Measurements from ENCODE around the gene APLP1. TPM values are rescaled to one million over a fixed set of nuclear protein-coding genes. Genes with fewer than 3 reads are reported as not detected.

APLP1 gene
- total RNA-seq, 4 donors from 2014 or later = 0.27 to 0.33 TPM; not detected in 2

DNA sequence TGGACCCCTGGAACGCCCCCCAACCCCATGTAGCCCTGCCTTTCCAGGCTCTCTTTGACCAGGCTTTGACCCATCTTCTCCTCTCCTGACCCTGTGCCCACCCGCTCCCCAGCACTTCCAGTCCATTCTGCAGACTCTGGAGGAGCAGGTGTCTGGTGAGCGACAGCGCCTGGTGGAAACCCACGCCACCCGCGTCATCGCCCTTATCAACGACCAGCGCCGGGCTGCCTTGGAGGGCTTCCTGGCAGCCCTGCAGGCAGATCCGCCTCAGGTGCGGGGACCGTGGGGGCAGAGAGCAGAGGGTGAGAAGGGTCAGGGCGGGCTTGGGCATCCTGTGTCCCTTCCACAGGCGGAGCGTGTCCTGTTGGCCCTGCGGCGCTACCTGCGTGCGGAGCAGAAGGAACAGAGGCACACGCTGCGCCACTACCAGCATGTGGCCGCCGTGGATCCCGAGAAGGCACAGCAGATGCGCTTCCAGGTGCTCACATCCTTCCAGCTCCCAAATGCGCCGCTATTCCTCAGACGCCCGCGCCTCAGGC is 6.1 kb downstream of the APLP1 start:
- in situ Hi-C loops (cut with MboI; ENCODE audit: low sequenced_read_pairs in 4 of 4) = no loop called here
- peaks cover 27 to 39% (median 32%) of the 10 kb centered on the region in 3 donors for H3K27me3 ChIP-seq
- no peak for ATAC-seq
- intact Hi-C loops (cut with DNase I; ENCODE audit: low total_unique reads) = no loop called here
- no peak overlapping the region for H3K27ac ChIP-seq
- no peaks in the 10 kb centered on the region for H3K36me3 ChIP-seq
- H3K9me3 ChIP-seq = no peaks in the 10 kb centered on the region
- peaks cover 6% of the 10 kb centered on the region in 2 donors for H3K4me1 ChIP-seq
- no peak for TF ChIP-seq POLR2A (IDR thresholded peaks at IDR 0.05)
- TF ChIP-seq, protein P1, sequence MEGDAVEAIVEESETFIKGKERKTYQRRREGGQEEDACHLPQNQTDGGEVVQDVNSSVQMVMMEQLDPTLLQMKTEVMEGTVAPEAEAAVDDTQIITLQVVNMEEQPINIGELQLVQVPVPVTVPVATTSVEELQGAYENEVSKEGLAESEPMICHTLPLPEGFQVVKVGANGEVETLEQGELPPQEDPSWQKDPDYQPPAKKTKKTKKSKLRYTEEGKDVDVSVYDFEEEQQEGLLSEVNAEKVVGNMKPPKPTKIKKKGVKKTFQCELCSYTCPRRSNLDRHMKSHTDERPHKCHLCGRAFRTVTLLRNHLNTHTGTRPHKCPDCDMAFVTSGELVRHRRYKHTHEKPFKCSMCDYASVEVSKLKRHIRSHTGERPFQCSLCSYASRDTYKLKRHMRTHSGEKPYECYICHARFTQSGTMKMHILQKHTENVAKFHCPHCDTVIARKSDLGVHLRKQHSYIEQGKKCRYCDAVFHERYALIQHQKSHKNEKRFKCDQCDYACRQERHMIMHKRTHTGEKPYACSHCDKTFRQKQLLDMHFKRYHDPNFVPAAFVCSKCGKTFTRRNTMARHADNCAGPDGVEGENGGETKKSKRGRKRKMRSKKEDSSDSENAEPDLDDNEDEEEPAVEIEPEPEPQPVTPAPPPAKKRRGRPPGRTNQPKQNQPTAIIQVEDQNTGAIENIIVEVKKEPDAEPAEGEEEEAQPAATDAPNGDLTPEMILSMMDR (IDR thresholded peaks at IDR 0.05 in 4 of 5, conservative IDR thresholded peaks at IDR 0.05 in 1 of 5) = no peak
- no peak for DNase-seq
- no peak overlapping the region for H3K4me3 ChIP-seq

DNA sequence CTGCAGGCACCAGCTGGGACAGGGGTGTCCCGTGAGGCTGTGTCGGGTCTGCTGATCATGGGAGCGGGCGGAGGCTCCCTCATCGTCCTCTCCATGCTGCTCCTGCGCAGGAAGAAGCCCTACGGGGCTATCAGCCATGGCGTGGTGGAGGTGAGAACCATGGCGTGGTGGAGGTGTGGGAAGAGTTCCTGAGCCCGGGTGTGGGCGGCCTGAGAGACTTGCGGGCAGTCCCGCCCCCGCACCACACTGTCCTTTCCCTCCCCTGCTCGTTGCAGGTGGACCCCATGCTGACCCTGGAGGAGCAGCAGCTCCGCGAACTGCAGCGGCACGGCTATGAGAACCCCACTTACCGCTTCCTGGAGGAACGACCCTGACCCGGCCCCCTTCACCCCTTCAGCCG is 10.7 kb downstream of the APLP1 start:
- in situ Hi-C loops (cut with MboI; ENCODE audit: low sequenced_read_pairs in 4 of 4) = no loop called here
- DNase-seq = no peak

DNA sequence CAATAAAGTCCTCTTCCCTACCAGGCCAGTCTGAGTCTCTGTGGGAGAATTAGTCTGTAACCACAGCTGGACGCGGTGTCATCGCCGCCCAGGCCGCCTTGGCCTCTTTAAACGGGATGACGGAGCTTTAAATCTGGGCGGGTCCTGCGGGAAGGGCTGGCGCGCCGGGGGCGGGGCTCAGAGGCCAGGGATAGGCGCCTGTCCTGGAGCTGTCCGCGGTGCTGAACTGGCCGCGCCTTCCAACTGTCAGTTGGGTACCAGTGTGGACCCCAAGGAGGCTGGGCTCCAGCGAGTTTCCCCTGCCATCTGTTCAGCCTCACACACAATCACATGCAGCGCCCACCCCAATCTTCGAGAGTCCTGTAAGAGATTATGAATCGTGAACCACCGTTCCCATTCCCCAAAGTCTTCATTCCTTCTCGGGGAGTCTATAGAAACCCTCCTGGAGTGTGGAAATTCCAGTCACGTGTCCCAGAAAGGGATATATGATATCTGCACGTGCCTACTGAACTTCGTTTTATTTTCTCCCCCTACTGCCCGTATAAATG is 11.5 kb downstream of the APLP1 start:
- intact Hi-C loops (cut with DNase I; ENCODE audit: low total_unique reads) (no loop called here), in situ Hi-C loops (cut with MboI; ENCODE audit: low sequenced_read_pairs in 4 of 4) (loop anchor here in 1 of 4 donors (10.0 kb wide), 1 partner anchor 55 kb away; the partner anchor contains the start of gene LRFN3)
- ATAC-seq = peak; percentile 68 to 79
- Histone ChIP-seq H3K4me1 (no peaks in the 10 kb centered on the region), H3K27ac (no peak overlapping the region), H3K9me3 (no peaks in the 10 kb centered on the region), H3K27me3 (peaks cover 0 to 12% (median 4%) of the 10 kb centered on the region in 3 donors), H3K4me3 (no peak overlapping the region), H3K36me3 (no peaks in the 10 kb centered on the region)
- TF ChIP-seq, protein P1 (IDR thresholded peaks at IDR 0.05 in 4 of 5, conservative IDR thresholded peaks at IDR 0.05 in 1 of 5) = no peak
- no peak for TF ChIP-seq POLR2A (IDR thresholded peaks at IDR 0.05)
- peak; percentile 56 to 63 for DNase-seq

More for the DNA sequence above, 10.7 kb downstream of the APLP1 start:
- Histone ChIP-seq H3K27ac (no peak overlapping the region), H3K36me3 (no peaks in the 10 kb centered on the region), H3K4me3 (no peak overlapping the region), H3K4me1 (no peaks in the 10 kb centered on the region), H3K27me3 (peaks cover 0 to 12% (median 4%) of the 10 kb centered on the region in 3 donors), H3K9me3 (no peaks in the 10 kb centered on the region)
- intact Hi-C loops (cut with DNase I; ENCODE audit: low total_unique reads) = no loop called here
- no peak for TF ChIP-seq POLR2A (IDR thresholded peaks at IDR 0.05)
- TF ChIP-seq, protein P1 (IDR thresholded peaks at IDR 0.05 in 4 of 5, conservative IDR thresholded peaks at IDR 0.05 in 1 of 5) = no peak
- no peak for ATAC-seq

DNA sequence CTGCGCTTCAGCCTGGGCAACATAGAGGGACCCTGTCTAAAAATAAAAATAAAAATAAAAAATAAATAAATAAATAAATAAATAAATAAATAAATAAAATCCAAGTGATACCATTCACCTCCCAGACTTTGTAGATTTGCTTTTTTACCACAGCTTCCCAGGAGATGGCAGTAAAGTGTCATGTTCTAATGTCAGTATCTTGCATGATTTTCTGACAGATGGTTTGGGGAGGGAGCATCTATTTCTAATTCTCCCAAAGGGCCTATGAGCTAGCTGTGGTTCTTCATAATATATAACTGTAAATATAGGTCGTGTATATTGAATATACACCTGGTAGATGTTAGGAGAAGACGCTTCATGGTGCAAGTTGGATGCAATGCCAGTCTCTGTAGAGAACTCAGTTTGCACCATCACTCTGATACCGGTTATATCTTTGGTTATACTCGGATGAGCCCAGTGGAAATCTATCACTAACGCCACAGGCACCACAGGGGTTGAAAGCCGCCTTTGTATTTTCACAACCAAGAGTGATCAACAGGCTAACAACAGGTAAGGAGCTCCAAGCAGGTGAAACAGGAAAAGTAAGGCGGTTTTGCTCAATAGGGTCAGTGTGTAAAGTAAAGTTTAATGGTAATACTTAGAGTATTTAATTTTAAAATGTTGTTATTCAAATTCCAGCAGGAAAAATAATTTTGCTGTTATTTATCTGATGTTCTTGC is 13.9 kb downstream of the APLP1 start:
- in situ Hi-C loops (cut with MboI; ENCODE audit: low sequenced_read_pairs in 4 of 4) = loop anchor here in 1 of 4 donors (10.0 kb wide), 1 partner anchor 53 kb away; the partner anchor contains the start of gene LRFN3
- Histone ChIP-seq H3K4me3 (no peak overlapping the region), H3K9me3 (no peaks in the 10 kb centered on the region), H3K27me3 (peaks cover 0 to 9% (median 4%) of the 10 kb centered on the region in 3 donors), H3K27ac (no peak overlapping the region), H3K36me3 (no peaks in the 10 kb centered on the region), H3K4me1 (no peaks in the 10 kb centered on the region)
- no peak for TF ChIP-seq POLR2A (IDR thresholded peaks at IDR 0.05)
- TF ChIP-seq, protein P1 (IDR thresholded peaks at IDR 0.05 in 4 of 5, conservative IDR thresholded peaks at IDR 0.05 in 1 of 5) = peak in 4 of 5 experiments; percentile 17 to 44 (median 28)
- ATAC-seq = peak in 1 of 2 donors; percentile 63
- DNase-seq = no peak
- intact Hi-C loops (cut with DNase I; ENCODE audit: low total_unique reads) = loop anchor here (1.0 kb wide), 1 partner anchor 49 kb away; no protein-coding TSS in a partner anchor

Data from gastrocnemius medialis (tissue), 4 donors.